NB4 (cell line): ENCODE measurements around the gene CDK9.
A peak's percentile ranks its signal among the peaks of the same experiment; 100 is the strongest.

Source experiments
- MYC ChIP-seq: IDR thresholded peaks from 2 replicates; pipeline ENCODE4 v1.6.1; 2011; ENCODE audit warnings: low read depth, low read length
- POLR2A ChIP-seq: IDR thresholded peaks from 2 replicates; pipeline ENCODE4 v1.6.1; 2011; ENCODE audit warnings: mild to moderate bottlenecking; ENCODE audit not compliant: insufficient read length; ENCODE audit errors: extremely low read depth
- TF ChIP-seq, protein P1 (sequence below): IDR thresholded peaks from one replicate; pipeline ENCODE4 v1.5.1; 2012; ENCODE audit warnings: low read depth, low read length
- TF ChIP-seq, protein P2 (sequence below): IDR thresholded peaks from 2 replicates; pipeline ENCODE4 v1.6.1; 2011; ENCODE audit warnings: low read depth, low read length

DNA sequence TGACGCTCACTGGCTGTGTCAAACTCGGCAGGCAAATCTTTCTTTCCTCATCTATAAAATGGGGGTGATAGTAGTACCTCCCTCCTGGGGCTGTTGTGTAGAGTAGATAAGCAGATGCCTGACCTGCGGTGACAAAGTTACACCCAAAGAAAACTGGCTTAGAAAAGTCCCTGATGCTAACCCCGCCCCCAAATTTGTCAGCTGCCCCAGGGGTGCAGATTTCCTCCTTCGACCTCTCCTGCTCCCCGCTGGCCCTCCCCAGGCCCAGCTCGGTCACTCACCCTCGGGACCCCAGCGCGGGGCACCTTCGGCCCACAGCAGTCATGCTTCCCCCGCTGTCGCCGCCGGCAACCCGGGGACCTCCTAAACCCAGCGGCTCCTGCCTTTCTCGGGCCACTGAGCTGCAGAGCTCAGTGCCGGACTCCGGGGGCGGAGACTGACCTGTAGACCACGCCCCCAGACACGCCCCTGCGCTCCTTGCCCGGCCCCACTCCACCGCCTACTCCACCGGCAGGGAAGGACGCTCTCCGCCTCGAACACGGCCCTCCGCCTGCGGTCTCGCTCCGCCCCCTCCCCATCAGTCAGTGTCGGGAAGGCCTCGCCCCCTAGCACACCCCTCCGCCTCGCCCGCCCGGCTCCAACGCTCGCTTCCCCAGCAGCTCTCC is 14.8 kb upstream of the CDK9 start:
- TF ChIP-seq, protein P1, sequence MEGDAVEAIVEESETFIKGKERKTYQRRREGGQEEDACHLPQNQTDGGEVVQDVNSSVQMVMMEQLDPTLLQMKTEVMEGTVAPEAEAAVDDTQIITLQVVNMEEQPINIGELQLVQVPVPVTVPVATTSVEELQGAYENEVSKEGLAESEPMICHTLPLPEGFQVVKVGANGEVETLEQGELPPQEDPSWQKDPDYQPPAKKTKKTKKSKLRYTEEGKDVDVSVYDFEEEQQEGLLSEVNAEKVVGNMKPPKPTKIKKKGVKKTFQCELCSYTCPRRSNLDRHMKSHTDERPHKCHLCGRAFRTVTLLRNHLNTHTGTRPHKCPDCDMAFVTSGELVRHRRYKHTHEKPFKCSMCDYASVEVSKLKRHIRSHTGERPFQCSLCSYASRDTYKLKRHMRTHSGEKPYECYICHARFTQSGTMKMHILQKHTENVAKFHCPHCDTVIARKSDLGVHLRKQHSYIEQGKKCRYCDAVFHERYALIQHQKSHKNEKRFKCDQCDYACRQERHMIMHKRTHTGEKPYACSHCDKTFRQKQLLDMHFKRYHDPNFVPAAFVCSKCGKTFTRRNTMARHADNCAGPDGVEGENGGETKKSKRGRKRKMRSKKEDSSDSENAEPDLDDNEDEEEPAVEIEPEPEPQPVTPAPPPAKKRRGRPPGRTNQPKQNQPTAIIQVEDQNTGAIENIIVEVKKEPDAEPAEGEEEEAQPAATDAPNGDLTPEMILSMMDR: no peak
- TF ChIP-seq, protein P2, sequence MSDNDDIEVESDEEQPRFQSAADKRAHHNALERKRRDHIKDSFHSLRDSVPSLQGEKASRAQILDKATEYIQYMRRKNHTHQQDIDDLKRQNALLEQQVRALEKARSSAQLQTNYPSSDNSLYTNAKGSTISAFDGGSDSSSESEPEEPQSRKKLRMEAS: peak; percentile 51; the same call in 1 of the 2 replicates
- TF ChIP-seq POLR2A (peak; percentile 23), MYC (0 out of 2 replicates have a peak, but pooled peaks have one; percentile 16)
